HEK293 (cell line): ENCODE data around the gene NNT.

Source experiments
- CTCF ChIP-seq: fragments of 450-650 bp; formaldehyde crosslinking; IDR thresholded peaks from 2 replicates; pipeline ENCODE4 v1.5.1; 2016; ENCODE audit warnings: missing biosample characterization, missing genetic modification characterization
- MYNN ChIP-seq: fragments of 450-650 bp; formaldehyde crosslinking; IDR thresholded peaks from 2 replicates; pipeline ENCODE4 v1.5.1; 2016; ENCODE audit warnings: missing biosample characterization, missing genetic modification characterization, borderline replicate concordance
- TCF7L2 ChIP-seq: IDR thresholded peaks from 2 replicates; pipeline ENCODE4 v1.6.1; 2011; ENCODE audit warnings: low read depth, mild to moderate bottlenecking, inconsistent platforms, low read length, moderate library complexity, borderline replicate concordance
- ZFP41 ChIP-seq: fragments of 450-650 bp; formaldehyde crosslinking; IDR thresholded peaks from 2 replicates; pipeline ENCODE4 v1.5.1; 2016; ENCODE audit warnings: missing biosample characterization, missing genetic modification characterization, borderline replicate concordance
- ZNF114 ChIP-seq: fragments of 450-650 bp; formaldehyde crosslinking; IDR thresholded peaks from 2 replicates; pipeline ENCODE4 v1.5.0; 2017; ENCODE audit warnings: missing biosample characterization, missing genetic modification characterization
- ZNF2 ChIP-seq: fragments of 450-650 bp; formaldehyde crosslinking; IDR thresholded peaks from 2 replicates; pipeline ENCODE4 v1.5.1; 2016; ENCODE audit warnings: missing biosample characterization, missing genetic modification characterization
- ZNF398 ChIP-seq: fragments of 450-650 bp; formaldehyde crosslinking; IDR thresholded peaks from 2 replicates; pipeline ENCODE4 v1.5.1; 2017; ENCODE audit warnings: missing biosample characterization, missing genetic modification characterization
- ZNF555 ChIP-seq: fragments of 450-650 bp; formaldehyde crosslinking; conservative IDR thresholded peaks from 2 replicates; pipeline ENCODE4 v1.5.1; 2017; ENCODE audit warnings: missing biosample characterization, mild to moderate bottlenecking, missing genetic modification characterization, inconsistent platforms
- TF ChIP-seq, protein P1 (sequence below): fragments of 450-650 bp; formaldehyde crosslinking; IDR thresholded peaks from 2 replicates; pipeline ENCODE4 v1.5.1; 2016; ENCODE audit warnings: missing biosample characterization, missing genetic modification characterization, low read depth

DNA sequence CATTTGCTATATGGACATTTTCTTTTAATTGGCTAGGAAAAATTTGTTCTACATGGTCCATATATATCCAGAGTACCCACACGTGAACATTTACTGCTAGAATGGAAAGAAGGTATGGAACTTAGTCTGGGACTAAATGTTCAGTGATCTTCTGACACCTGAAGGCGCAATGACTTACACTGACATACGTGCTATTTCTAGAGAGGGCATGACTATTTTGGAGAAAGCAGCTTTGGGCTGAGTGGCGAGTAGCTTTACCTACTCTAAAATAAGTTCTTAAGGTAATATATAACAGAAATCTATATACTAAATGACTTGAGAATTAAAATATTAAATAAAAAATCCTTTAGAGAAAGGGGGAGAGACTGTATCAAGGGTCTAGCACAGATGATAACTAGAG, 10.4 kb downstream of the NNT start:
- TF ChIP-seq ZNF555 (tag by site-specific recombination) (no peak), CTCF (tag by site-specific recombination) (no peak), ZNF398 (tag by site-specific recombination) (no peak), ZNF2 (tag by site-specific recombination) (no peak), ZFP41 (no peak), MYNN (tag by site-specific recombination) (no peak), TCF7L2 (no peak), ZNF114 (no peak)
- TF ChIP-seq, protein P1, sequence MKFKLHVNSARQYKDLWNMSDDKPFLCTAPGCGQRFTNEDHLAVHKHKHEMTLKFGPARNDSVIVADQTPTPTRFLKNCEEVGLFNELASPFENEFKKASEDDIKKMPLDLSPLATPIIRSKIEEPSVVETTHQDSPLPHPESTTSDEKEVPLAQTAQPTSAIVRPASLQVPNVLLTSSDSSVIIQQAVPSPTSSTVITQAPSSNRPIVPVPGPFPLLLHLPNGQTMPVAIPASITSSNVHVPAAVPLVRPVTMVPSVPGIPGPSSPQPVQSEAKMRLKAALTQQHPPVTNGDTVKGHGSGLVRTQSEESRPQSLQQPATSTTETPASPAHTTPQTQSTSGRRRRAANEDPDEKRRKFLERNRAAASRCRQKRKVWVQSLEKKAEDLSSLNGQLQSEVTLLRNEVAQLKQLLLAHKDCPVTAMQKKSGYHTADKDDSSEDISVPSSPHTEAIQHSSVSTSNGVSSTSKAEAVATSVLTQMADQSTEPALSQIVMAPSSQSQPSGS (tag by site-specific recombination), result no peak
